Hindlimb muscle (tissue), 1 donor: Measurements from ENCODE around the gene CCL24. TPM values are rescaled to one million over a fixed set of nuclear protein-coding genes. Genes with fewer than 3 reads are reported as not detected.
"Not testable (repeated sequence)": the region's sequence is repeated elsewhere in the genome, so short reads cannot be mapped to it uniquely, and the experiment has no call there.

Experiments used
- DNase-seq: peaks from one replicate; pipeline ENCODE4 v3.0.0-alpha.2; 2013
- polyA plus RNA-seq: library from polyadenylated mRNA; unstranded; fragments of 120-200 nt; gene quantifications from one replicate; pipeline ENCODE4 v1.2.1, GENCODE V29; 2013; ENCODE audit not compliant: insufficient read length

Gene CCL24
- polyA plus RNA-seq, 1 donor = not detected

GRCh38 chr7:75818472-75818871, 4.9 kb upstream of the CCL24 start:
- no peak for DNase-seq

DNA sequence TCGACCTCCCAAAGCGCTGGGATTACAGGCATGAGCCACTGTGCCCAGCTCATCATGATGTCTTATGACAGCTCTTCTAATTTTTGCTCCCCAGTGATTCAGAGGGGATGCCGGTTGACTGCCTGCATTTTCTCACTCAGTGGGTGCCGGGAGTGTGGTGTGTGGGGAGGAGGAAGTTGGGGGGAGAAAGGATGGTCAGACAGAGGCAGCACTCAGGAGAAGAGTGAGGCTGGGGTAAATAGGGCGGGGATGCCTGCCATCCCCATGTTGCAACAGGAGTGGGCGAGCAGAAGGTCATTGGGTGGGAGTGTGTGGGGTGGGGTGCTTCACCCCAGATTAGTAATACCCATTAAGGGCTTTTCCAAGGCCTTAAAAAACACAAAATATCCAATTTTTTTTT, 3.5 kb upstream of the CCL24 start:
- no peak for DNase-seq

GRCh38 chr7:75815418-75816064, 1.9 kb upstream of the CCL24 start:
- no peak for DNase-seq

DNA sequence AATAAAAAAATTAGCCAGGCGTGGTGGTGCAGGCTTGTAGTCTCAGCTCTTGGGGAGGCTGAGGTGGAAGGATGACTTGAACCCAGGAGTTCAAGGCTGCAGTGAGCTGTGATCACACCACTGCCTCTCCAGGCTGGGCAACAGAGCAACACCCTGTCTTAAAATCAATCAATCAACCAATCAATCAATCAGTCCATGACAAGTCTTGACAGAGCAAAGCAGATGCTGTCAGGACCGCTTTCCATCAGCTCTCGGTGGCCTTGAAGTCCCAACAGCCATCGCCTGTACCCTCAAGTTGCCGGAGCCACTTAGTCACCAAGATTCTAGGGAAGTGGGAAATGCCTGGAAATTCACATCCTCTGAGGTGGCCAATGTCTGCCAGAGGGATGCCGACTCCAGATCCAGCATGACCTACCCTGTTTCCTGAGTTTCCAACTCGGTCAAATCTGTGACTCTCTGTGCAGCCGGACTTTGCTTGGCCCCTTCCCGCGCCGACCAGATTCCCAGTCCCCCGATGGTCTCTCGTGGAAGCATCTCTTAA, 871 bp upstream of the CCL24 start:
- no peak for DNase-seq

DNA sequence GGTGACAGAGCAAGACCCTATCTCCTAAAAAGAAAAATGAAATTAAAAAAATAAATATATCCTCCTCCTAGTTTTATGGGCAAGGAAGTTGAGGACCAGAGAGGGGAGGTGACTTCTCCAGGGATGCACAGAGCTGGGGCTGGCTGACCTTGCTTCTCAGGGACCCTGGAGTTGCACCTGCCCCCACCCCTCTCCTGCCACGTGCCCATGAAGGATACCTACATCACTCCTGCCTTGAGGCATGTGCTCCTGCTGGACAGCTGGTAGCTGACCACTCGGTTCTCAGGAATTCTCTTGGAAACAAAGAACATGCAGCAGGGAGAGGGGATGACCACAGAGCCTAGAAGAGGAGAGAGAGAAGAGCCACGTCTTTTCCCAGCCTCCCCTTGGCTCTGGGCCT, 522 bp downstream of the CCL24 start:
- DNase-seq = no peak

DNA sequence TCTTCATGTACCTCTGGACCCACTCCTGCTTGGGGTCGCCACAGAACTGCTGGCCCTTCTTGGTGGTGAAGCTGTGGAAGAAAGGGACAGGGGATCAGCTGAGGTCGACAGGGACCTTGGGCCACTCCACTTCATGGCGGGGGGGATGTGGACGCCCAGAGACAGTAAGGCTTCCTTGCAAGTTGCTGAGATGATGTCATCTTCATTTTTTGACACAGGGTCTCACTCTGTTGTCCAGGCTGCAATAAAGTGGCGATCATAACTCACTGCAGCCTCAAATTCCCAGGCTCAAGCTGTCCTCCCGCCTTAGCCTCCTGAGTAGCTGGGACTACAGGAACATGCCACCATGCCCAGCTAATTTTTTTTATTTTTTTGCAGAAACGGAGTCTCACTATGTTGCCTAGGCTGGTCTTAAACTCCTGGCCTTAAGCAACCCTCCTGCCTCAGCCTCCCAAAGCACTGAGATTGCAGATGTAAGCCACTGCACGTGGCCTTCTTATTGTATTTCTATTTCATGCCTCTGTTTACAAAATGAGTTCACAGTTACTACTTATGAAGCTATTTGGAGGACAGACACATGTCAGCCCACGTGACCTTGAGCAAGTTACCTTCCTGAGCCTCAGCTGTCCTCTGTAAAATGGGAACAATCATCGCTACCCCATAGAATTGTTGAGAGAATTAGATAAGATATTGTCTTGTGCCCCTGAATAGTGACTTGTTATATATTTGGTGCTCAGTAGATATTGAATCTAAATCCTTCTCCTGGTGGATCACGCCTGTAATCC, 1.5 kb downstream of the CCL24 start:
- no peak for DNase-seq

- no peak for DNase-seq
Measured at GRCh38 chr7:75809396-75809795, 4.2 kb downstream of the CCL24 start.

DNA sequence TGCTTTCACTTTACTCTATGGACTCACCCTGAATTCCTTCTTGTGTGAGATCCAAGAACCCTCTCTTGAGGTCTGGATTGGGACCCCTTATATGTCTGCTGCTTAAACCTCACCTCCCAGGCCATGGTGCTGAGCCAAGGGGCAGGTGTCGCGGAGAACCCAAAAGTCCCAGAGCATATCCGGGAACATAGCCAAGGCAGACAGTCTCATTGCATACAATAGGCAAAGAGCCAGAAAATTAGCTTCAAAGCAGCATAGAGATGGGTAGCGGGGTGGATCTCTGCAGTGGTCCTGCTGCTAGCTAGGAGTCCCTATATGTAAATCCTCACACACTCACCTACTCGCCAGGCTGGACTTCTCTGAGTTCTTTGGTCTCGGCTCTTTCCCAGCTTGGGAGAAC, 5.5 kb downstream of the CCL24 start:
- DNase-seq = no peak

DNA sequence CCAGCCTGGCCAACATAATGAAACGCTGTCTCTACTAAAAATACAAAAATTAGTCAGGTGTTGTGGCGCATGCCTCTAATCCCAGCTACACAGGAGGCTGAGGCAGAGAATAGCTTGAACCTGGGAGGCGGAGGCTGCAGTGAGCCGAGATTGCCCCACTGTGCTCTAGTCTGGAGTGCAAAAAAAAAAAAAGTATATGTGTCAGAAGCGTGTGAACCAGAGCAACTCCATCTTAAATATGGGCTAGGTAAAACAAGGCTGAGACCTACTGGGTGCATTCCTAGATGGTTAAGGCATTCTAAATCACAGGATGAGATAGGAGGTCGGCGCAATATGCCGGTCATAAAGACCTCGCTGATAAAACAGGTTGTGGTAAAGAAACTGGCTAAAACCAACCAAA, 6.2 kb downstream of the CCL24 start:
- DNase-seq = no peak

DNA sequence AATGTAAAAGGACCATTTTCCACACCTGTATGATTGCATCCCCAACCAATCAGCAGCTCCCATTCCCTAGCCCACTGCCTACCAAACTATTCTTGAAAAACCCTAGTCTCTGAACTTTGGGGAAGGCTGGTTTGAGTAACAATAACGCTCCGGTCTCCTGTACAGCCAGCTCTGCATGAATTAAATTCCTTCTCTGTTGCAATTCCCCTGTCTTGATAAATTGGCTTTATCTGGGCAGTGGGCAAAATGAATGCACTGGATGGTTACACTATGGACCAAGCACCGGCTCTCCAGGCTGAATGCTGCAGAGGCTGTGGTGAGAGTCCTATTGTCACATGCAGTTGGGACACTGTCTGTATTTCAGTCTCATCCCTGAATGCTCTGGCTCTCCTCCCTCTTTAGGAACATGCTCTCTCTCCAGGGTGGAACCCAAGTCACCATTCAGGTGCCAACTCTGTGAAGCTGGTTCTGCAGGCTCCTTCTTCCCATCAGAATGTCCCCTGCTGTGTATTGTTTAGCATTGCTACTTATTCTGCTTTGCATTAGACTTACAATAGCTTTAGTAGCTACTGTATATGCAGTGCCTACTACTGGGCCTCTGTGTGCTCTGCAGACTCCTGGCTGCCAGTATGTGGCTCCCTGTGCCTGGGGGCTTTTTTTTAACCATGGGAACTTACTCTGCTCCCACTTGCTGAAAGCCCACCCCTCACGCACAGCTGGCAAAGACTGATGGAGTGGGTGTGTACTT, 6.9 kb downstream of the CCL24 start:
- DNase-seq = no peak

DNA sequence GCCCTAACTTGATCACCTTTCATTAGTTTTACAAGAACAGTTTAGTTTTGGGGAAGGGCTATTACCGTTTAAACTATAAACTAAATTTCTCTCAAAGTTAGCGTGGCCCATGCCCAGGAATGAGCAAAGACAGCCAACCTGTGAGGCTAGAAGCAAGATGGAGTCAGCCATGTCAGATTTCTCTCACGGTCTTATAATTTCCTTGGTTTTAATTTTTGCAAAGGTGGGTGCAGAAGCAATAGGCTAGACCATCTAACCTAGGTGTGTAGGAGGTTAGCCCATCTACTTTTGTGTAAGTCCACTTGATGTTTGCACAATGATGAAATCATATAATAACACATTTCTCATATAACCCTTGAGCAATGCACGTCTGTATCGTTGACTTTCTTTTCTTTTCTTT, 8.9 kb downstream of the CCL24 start:
- no peak for DNase-seq

DNA sequence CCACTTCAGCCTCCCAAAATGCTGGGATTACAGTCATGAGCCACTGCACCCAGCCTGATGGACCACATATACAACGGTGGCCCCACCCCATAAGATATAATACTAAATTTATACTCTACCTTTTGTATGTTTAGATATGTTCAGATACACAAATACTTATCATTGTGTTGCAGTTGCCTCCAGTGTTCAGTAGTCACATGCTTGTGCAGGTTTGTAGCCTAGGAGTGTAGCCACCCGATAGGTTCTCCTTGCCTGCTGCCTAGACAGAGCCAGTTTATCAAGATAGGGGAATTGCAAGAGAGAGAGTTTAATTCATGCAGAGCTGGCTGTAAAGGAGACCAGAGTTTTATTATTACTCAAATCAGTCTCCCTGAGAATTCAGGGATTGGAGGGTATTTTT, 9.6 kb downstream of the CCL24 start:
- no peak for DNase-seq

GRCh38 chr7:75802552-75802821, 11.1 kb downstream of the CCL24 start:
- no peak for DNase-seq

- DNase-seq = no peak
Measured at GRCh38 chr7:75798770-75799169, 14.8 kb downstream of the CCL24 start.

GRCh38 chr7:75796420-75796819, 17.2 kb downstream of the CCL24 start:
- DNase-seq = no peak

- no peak for DNase-seq
Measured at GRCh38 chr7:75795831-75796285, 17.7 kb downstream of the CCL24 start.

GRCh38 chr7:75793676-75794075, 19.9 kb downstream of the CCL24 start:
- DNase-seq = no peak

DNA sequence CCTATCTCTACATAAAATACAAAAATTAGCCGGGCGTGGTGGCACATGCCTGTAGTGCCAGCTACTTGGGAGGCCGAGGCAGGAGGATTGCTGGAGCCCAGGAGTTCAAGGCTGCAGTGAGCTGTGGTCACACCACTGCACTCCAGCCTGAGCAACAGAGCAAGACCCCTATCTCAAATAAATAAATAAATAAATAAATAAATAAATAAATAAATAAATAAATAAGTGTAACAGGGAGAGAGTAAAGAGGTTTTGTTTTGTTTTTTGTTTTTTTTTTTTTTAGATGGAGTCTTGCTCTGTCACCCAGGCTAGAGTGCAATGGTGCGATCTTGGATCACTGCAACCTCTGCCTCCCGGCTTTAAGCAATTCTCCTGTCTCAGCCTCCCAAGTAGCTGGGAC, 21.0 kb downstream of the CCL24 start:
- DNase-seq = not testable (repeated sequence)

- DNase-seq = peak; percentile 50
Measured at GRCh38 chr7:75789361-75789924, 24.2 kb downstream of the CCL24 start.

DNA sequence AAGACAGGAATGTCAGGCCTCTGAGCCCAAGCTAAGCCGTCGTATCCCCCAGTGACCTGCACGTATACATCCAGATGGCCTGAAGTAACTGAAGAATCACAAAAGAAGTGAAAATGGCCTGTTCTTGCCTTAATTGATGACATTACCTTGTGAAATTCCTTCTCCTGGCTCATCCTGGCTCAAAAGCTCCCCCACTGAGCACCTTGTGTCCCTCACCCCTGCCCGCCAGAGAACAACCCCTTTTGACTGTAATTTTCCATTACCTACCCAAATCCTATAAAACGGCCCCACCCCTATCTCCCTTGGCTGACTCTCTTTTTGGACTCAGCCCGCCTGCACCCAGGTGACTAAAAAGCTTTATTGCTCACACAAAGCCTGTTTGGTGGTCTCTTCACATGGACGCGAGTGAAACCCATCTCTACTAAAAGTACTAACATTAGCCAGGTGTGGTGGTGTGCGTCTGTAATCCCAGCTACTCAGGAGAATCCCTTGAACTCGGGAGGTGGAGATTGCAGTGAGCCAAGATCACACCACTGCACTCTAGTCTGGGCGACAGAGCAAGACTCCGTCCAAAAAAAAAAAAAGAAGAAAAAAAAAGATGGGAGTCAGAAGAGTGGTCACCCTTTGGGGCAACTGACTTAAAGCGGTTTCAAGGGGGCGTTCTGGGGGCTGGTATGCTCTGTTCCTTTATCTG, 25.3 kb downstream of the CCL24 start:
- not testable (repeated sequence) for DNase-seq

DNA sequence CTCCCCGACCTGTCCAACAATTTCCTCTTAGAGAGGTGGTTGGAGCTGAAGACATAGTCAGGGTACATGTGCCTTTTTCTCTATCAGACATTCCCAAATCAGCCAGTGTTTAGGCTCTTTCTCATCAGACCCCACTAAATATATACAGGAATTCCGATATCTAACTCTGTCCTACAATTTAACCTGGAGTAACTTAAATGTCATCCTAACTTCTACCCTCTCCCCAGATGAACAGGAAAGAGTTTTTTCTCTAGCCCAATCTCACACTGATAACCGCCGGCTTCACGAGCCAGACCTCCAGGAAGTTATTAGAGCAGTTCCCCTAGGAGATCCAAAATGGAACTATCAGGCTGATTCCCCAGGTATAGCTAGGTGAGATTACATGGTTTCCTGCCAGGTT, 30.5 kb downstream of the CCL24 start:
- not testable (repeated sequence) for DNase-seq

DNA sequence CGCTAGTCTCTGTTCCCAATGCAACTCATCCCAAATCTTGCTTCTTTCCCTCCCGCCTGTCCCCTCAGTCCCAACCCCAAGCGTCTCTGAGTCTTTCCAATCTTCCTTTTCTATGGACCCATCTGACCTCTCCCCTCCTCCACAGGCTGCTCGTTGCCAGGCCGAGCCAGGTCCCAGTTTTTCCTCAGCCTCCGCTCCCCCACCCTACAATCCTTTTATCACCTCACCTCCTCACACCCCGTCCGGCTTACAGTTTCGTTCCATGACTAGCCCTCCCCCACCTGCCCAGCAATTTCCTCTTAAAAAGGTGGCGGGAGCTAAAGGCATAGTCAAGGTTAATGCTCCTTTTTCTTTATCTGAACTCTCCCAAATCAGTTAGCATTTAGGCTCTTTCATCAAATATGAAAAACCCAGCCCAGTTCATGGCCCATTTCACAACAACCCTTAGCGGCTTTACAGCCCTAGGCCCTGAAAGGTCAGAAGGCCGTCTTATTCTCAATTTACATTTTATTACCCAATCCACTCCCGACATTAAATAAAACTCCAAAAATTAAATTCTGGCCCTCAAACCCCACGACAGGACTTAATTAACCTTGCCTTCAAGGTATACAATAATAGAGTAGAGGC, 32.8 kb downstream of the CCL24 start:
- not testable (repeated sequence) for DNase-seq
